Activated T-cell treated with anti-CD3 and anti-CD28 coated beads for 1 hour (primary cell): ENCODE measurements around the gene NCF1.
"Not testable (repeated sequence)": the region's sequence is repeated elsewhere in the genome, so short reads cannot be mapped to it uniquely, and the experiment has no call there.

Experiments
- DNase-seq: peaks from one replicate; pipeline ENCODE4 v3.0.0-alpha.2; 2020; ENCODE audit warnings: low read depth

Gene NCF1

DNA sequence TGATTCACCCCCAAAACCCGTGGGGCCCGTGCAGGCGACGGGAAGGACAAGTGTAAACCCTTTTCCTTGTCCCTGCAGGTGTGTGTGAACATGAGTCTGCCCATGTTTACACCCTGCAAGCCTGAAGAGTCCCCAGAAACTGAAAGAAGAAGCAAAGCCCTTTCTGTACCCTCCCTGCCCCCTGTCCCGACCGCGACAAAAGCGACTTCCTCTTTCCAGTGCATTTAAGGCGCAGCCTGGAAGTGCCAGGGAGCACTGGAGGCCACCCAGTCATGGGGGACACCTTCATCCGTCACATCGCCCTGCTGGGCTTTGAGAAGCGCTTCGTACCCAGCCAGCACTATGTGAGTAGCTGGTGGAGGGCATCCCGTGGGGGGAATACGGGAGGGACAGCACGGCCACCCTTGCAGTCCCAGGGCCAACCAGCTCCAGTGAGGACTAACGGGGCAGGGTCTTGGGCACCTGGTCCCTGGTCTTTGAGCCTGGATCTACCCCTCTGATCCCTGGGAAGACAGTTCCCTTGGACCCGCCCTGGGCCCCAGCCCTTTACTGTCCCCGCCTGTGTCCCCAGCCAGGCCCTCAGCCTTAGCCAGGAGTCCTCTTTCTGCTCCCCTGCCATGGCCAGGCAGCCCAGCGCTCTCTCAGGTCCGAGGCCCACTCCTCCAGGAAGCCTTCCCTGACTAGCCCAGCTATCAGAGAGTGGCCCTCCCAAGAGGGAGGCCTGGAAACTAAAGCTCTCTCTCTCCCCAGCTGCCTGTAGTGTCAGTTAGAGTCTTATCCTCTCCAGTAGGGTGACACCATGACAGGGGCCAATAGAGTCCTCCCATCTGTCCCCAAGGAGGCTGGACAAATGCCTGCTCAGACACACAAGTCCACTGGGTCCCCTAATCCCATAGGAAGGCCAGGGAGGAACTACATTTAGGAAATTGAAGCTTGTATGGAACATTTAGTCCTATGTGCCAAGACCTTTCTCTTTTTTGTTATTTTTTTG lies at the start of gene NCF1:
NCF1 (plus strand) TSS at position 252 of the 991 bp plus-strand sequence; CDS start at position 273, 21 bp downstream.
- not testable (repeated sequence) for DNase-seq

DNA sequence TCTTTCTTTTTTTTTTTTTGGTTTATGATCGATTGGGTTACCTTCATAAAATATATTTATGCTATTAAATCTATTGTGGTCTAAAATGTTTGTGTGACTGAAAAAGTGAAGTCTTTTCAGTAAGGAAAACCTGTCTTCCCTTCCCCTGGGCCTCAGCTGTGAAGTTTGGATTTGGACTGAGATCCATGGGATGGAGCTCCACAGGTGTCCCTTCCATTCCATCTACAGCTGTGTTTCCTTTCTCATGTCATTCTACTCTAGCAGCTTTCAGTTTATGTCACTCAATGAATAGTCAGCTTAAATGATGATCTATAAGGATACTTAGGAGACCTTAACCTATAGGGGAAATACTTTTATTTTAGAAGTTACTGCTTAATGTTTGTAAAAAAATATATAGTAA lies 48.0 kb upstream of the NCF1 start:
- DNase-seq: no peak

DNA sequence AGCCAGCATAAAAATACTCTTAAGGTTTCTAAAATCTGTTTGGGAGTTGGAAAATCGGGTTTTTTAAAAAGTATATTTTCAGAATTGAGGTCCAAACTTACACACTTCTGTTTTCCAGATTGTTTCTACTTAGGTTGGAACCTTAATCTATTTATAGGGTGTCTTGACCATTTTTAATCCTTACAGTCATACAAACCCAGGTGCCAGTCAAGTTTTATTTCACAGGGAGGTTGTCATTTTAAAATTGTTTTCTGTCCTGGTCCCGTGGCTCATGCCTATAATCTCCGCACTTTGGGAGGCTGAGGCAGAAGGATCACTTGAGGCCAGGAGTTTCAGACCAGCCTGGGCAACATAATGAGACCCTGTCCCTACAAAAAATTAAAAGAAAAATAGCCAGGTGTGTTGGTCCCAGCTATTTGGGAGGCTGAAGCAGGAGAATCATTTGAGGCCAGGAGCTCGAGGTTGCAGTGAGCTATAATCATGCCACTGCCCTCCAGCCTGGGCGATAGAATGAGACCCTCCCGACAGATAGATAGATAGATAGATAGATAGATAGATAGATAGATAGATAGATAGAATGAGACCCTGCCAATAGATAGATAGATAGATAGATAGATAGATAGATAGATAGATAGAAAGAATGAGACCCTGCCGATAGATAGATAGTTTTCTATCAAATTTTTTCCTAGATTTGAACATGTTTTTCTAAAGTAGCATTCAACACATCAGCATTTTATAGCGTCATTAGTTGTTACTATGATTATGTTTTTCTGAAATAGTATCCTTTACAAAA lies 47.3 kb upstream of the NCF1 start:
- no peak for DNase-seq

GRCh38 chr7:74728686-74729085 lies 45.1 kb upstream of the NCF1 start:
- not testable (repeated sequence) for DNase-seq

- not testable (repeated sequence) for DNase-seq
Observed at GRCh38 chr7:74730186-74730585, 43.6 kb upstream of the NCF1 start.

- DNase-seq: not testable (repeated sequence)
Observed at GRCh38 chr7:74739974-74740703, 33.7 kb upstream of the NCF1 start.

GRCh38 chr7:74743936-74744557 lies 29.8 kb upstream of the NCF1 start:
- not testable (repeated sequence) for DNase-seq

GRCh38 chr7:74753921-74754482 lies 19.8 kb upstream of the NCF1 start:
- DNase-seq: not testable (repeated sequence)

- DNase-seq: not testable (repeated sequence)
Observed at GRCh38 chr7:74756673-74757072, 17.1 kb upstream of the NCF1 start.

- DNase-seq: not testable (repeated sequence)
Observed at GRCh38 chr7:74758268-74758667, 15.5 kb upstream of the NCF1 start.

DNA sequence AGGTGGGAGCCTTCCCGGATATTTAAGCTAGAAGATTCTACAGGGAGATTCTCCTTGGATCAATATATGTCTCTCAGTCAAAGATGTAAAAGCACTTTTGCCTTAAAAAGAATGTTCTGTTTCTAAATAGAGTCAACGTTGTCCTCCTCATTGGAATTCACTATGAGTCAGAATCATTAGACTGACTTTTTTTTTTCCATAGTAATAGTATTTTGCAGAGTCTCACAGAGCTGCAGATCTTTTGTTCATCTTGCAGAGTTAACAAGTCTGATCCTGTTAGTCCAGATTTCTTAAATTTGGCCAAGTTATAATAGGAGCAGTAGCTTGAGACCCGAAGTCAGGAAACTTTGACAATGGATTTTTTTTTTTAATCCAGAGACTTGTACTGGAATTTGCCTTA lies 14.8 kb upstream of the NCF1 start:
- DNase-seq: not testable (repeated sequence)

GRCh38 chr7:74765205-74765918 lies 8.4 kb upstream of the NCF1 start:
- DNase-seq: not testable (repeated sequence)

GRCh38 chr7:74766509-74766908 lies 7.3 kb upstream of the NCF1 start:
- DNase-seq: not testable (repeated sequence)

DNA sequence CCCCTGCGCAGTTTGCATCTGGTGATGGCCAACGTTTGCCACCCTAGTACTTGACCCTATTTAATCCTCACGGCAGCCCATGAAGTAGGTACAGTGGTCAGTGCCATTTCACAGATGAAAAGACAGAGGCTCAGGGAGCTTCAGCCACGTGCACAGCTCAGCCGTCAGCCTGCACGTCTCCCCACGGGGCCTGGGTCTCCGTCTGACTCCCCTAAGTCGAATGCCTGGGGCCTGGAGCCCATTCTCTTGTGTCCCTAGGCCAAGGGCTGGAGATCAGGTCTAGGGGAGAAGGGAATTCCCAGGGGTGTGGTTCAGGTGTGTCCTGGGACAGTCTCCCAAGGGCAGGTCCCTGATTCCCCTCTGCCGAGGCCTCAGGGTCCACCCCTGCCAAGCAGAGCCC lies 6.8 kb upstream of the NCF1 start:
- DNase-seq: not testable (repeated sequence)

GRCh38 chr7:74770062-74770461 lies 3.7 kb upstream of the NCF1 start:
- DNase-seq: not testable (repeated sequence)

- not testable (repeated sequence) for DNase-seq
Observed at GRCh38 chr7:74772093-74772492, 1.7 kb upstream of the NCF1 start.

- DNase-seq: not testable (repeated sequence)
Observed at GRCh38 chr7:74775111-74775510, 1.3 kb downstream of the NCF1 start.

- DNase-seq: not testable (repeated sequence)
Observed at GRCh38 chr7:74779053-74779452, 5.2 kb downstream of the NCF1 start.

GRCh38 chr7:74781746-74782145 lies 7.9 kb downstream of the NCF1 start:
- not testable (repeated sequence) for DNase-seq

- DNase-seq: not testable (repeated sequence)
Observed at GRCh38 chr7:74783595-74783994, 9.8 kb downstream of the NCF1 start.
